Measurements from ENCODE around the gene PIK3C2G.
"Not testable (repeated sequence)": the region's sequence is repeated elsewhere in the genome, so short reads cannot be mapped to it uniquely, and the experiment has no call there.

Gene PIK3C2G

GRCh38 chr12:18640321-18640955 lies 379.1 kb downstream of the PIK3C2G start:
- DNase-seq (ENCODE audit: low spot score) = no peak

- no peak for DNase-seq (ENCODE audit: low spot score)
Observed at GRCh38 chr12:18643681-18644080, 382.4 kb downstream of the PIK3C2G start.

- no peak for DNase-seq (ENCODE audit: low spot score)
Observed at GRCh38 chr12:18644564-18644963, 383.2 kb downstream of the PIK3C2G start.

GRCh38 chr12:18646286-18646890 lies 385.1 kb downstream of the PIK3C2G start:
- DNase-seq (ENCODE audit: low spot score) = no peak

GRCh38 chr12:18651525-18651924 lies 390.2 kb downstream of the PIK3C2G start:
- DNase-seq (ENCODE audit: low spot score) = no peak

GRCh38 chr12:18652596-18652995 lies 391.3 kb downstream of the PIK3C2G start:
- no peak for DNase-seq (ENCODE audit: low spot score)

- DNase-seq (ENCODE audit: low spot score) = no peak
Observed at GRCh38 chr12:18653465-18653864, 392.1 kb downstream of the PIK3C2G start.

GRCh38 chr12:18655351-18655750 lies 394.0 kb downstream of the PIK3C2G start:
- DNase-seq (ENCODE audit: low spot score) = no peak

- no peak for DNase-seq (ENCODE audit: low spot score)
Observed at GRCh38 chr12:18658179-18658578, 396.9 kb downstream of the PIK3C2G start.

GRCh38 chr12:18658829-18659228 lies 397.5 kb downstream of the PIK3C2G start:
- DNase-seq (ENCODE audit: low spot score) = no peak

- DNase-seq (ENCODE audit: low spot score) = no peak
Observed at GRCh38 chr12:18676141-18676540, 414.8 kb downstream of the PIK3C2G start.

GRCh38 chr12:18676996-18677588 lies 415.8 kb downstream of the PIK3C2G start:
- no peak for DNase-seq (ENCODE audit: low spot score)

GRCh38 chr12:18681818-18682217 lies 420.5 kb downstream of the PIK3C2G start:
- DNase-seq (ENCODE audit: low spot score) = no peak

- DNase-seq (ENCODE audit: low spot score) = no peak
Observed at GRCh38 chr12:18683327-18684013, 422.2 kb downstream of the PIK3C2G start.

- no peak for DNase-seq (ENCODE audit: low spot score)
Observed at GRCh38 chr12:18684430-18684829, 423.1 kb downstream of the PIK3C2G start.

GRCh38 chr12:18689771-18690170 lies 428.5 kb downstream of the PIK3C2G start:
- DNase-seq (ENCODE audit: low spot score) = no peak

GRCh38 chr12:18690653-18691052 lies 429.3 kb downstream of the PIK3C2G start:
- no peak for DNase-seq (ENCODE audit: low spot score)

- DNase-seq (ENCODE audit: low spot score) = not testable (repeated sequence)
Observed at GRCh38 chr12:18693986-18694385, 432.7 kb downstream of the PIK3C2G start.

GRCh38 chr12:18696971-18697602 lies 435.8 kb downstream of the PIK3C2G start:
- no peak for DNase-seq (ENCODE audit: low spot score)
